ENCODE data around the gene FBXW11. TPM values are rescaled to one million over a fixed set of nuclear protein-coding genes. Genes with fewer than 3 reads are reported as not detected.

FBXW11 gene
- total and polyA plus RNA-seq, 2 donors (not counting 1 experiment from before 2014, with no cell fraction given), result 19.7 to 62.4 TPM

- peaks cover 5 to 8% of the 10 kb centered on the region in 2 donors for H3K4me1 ChIP-seq (ENCODE audit: control insufficient read depth in 2 of 2, insufficient read depth in 2 of 2, low read length in 2 of 2)
- H3K4me1 Mint-ChIP-seq, result peaks cover 11% of the 10 kb centered on the region
- H3K27me3 ChIP-seq (replicated peaks in 1 of 4; ENCODE audit: control extremely low read depth in 1 of 4, control insufficient read depth in 3 of 4, insufficient read depth in 4 of 4, low read length in 3 of 4), result no peaks in the 10 kb centered on the region
- no peak overlapping the region for H3K4me3 ChIP-seq (ENCODE audit: control extremely low read depth in 1 of 5, extremely low read depth in 1 of 5, insufficient read depth in 1 of 5, low read depth in 2 of 5, low read length in 4 of 5)
- H3K9me3 Mint-ChIP-seq (ENCODE audit: insufficient read depth), result peaks cover 2% of the 10 kb centered on the region
- CTCF ChIA-PET, result no interaction called here
- no peaks in the 10 kb centered on the region for H3K27me3 Mint-ChIP-seq
- no peak for ATAC-seq (ENCODE audit: low read depth)
- H3K79me2 ChIP-seq (ENCODE audit: control insufficient read depth, insufficient read depth, low read length), result no peaks in the 10 kb centered on the region
- peaks cover 0 to 11% (median 0%) of the 10 kb centered on the region in 3 donors for H3K9me3 ChIP-seq (ENCODE audit: control extremely low read depth in 1 of 3, control insufficient read depth in 2 of 3, insufficient read depth in 1 of 3, low read length in 2 of 3)
- DNase-seq, result no peak
- H3K4me2 ChIP-seq (replicated peaks; ENCODE audit: low read depth, low read length, poor library complexity, severe bottlenecking), result no peak overlapping the region
- no peak for TF ChIP-seq CTCF (IDR thresholded peaks at IDR 0.05)
- no peak for TF ChIP-seq EZH2 (IDR thresholded peaks at IDR 0.05; ENCODE audit: borderline replicate concordance, insufficient read depth, low read depth, low read length, poor library complexity, severe bottlenecking)
- H3K9ac ChIP-seq (ENCODE audit: low read length), result no peak overlapping the region
- H3K27ac ChIP-seq (ENCODE audit: low read length in 2 of 2), result peak overlapping the region in 1 of 2 donors; percentile 22
- H3K4me3 Mint-ChIP-seq, result no peak overlapping the region
- H3K27ac Mint-ChIP-seq, result no peak overlapping the region
- no peak overlapping the region for H2AFZ ChIP-seq (ENCODE audit: insufficient read depth, low read depth, low read length, poor library complexity, severe bottlenecking)
- H4K20me1 ChIP-seq (ENCODE audit: control insufficient read depth, insufficient read depth, low read length, poor library complexity, severe bottlenecking), result no peaks in the 10 kb centered on the region
- WGBS (ENCODE audit: insufficient coverage), result 94% methylated on average over 3 of the region's 3 CpGs
- intact Hi-C loops (cut with micrococcal nuclease), result no loop called here
- H3K36me3 ChIP-seq (replicated peaks in 1 of 2; ENCODE audit: control extremely low read depth in 1 of 2, control insufficient read depth in 1 of 2, extremely low read depth in 1 of 2, insufficient read depth in 2 of 2, low read length in 1 of 2), result peaks cover 0 to 10% of the 10 kb centered on the region in 2 experiments
- POLR2A ChIA-PET, result no interaction called here
These were observed 151.2 kb downstream of the FBXW11 start for GRCh38 chr5:171855265-171855664.

DNA sequence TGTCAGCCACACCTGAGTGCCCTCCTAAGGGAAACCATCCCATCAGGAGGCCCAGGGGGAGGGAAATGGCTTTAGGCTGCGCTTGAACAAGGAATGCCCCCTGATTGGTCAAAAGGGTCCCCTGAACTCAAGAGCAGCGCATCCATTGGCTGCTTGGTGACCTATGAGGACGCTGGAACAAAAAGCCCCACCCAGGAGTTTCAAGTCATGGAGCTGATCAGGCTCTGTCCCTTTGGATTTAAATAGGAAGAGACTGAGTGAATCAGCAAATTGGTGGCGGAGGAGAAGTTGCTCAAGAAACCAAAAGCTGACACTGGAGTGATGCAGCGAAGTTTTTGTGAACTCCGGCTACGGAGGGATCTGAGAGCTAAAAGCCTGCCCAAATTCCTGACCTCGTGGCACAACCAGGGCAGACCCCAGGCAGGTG, 154.2 kb downstream of the FBXW11 start:
- POLR2A ChIA-PET, result no interaction called here
- DNase-seq (no peak), ATAC-seq (ENCODE audit: low read depth) (no peak)
- H3K79me2 ChIP-seq (ENCODE audit: control insufficient read depth, insufficient read depth, low read length), result no peaks in the 10 kb centered on the region
- no peak overlapping the region for H3K27ac Mint-ChIP-seq
- intact Hi-C loops (cut with micrococcal nuclease), result no loop called here
- no peak overlapping the region for H2AFZ ChIP-seq (ENCODE audit: insufficient read depth, low read depth, low read length, poor library complexity, severe bottlenecking)
- H3K9ac ChIP-seq (ENCODE audit: low read length), result no peak overlapping the region
- no peak overlapping the region for H3K27ac ChIP-seq (ENCODE audit: low read length in 2 of 2)
- H3K4me1 ChIP-seq (ENCODE audit: control insufficient read depth in 2 of 2, insufficient read depth in 2 of 2, low read length in 2 of 2), result peaks cover 5 to 8% of the 10 kb centered on the region in 2 donors
- WGBS (ENCODE audit: insufficient coverage), result 72% methylated on average over 8 of the region's 8 CpGs
- H3K4me1 Mint-ChIP-seq, result peaks cover 11% of the 10 kb centered on the region
- no peak for TF ChIP-seq EZH2 (IDR thresholded peaks at IDR 0.05; ENCODE audit: borderline replicate concordance, insufficient read depth, low read depth, low read length, poor library complexity, severe bottlenecking)
- TF ChIP-seq CTCF (IDR thresholded peaks at IDR 0.05), result no peak
- CTCF ChIA-PET, result no interaction called here
- H3K9me3 Mint-ChIP-seq (ENCODE audit: insufficient read depth), result peaks cover 2% of the 10 kb centered on the region
- H3K27me3 Mint-ChIP-seq, result no peaks in the 10 kb centered on the region
- H3K4me3 ChIP-seq (ENCODE audit: control extremely low read depth in 1 of 5, extremely low read depth in 1 of 5, insufficient read depth in 1 of 5, low read depth in 2 of 5, low read length in 4 of 5), result no peak overlapping the region
- no peak overlapping the region for H3K4me2 ChIP-seq (replicated peaks; ENCODE audit: low read depth, low read length, poor library complexity, severe bottlenecking)
- no peaks in the 10 kb centered on the region for H3K36me3 ChIP-seq (replicated peaks in 1 of 2; ENCODE audit: control extremely low read depth in 1 of 2, control insufficient read depth in 1 of 2, extremely low read depth in 1 of 2, insufficient read depth in 2 of 2, low read length in 1 of 2)
- H4K20me1 ChIP-seq (ENCODE audit: control insufficient read depth, insufficient read depth, low read length, poor library complexity, severe bottlenecking), result no peaks in the 10 kb centered on the region
- H3K4me3 Mint-ChIP-seq, result no peak overlapping the region
- no peaks in the 10 kb centered on the region for H3K9me3 ChIP-seq (ENCODE audit: control extremely low read depth in 1 of 3, control insufficient read depth in 2 of 3, insufficient read depth in 1 of 3, low read length in 2 of 3)
- no peaks in the 10 kb centered on the region for H3K27me3 ChIP-seq (replicated peaks in 1 of 4; ENCODE audit: control extremely low read depth in 1 of 4, control insufficient read depth in 3 of 4, insufficient read depth in 4 of 4, low read length in 3 of 4)
